GM12892 (cell line): ENCODE measurements around the gene AAGAB.
"Not testable (repeated sequence)": the region's sequence is repeated elsewhere in the genome, so short reads cannot be mapped to it uniquely, and the experiment has no call there.

Experiments used
- DNase-seq: peaks from one replicate; pipeline ENCODE4 v3.0.0; 2011; ENCODE audit not compliant: insufficient read length
- FAIRE-seq: peaks from 2 replicates; lab custom pipeline; 2011; peaks lifted over from hg19 to GRCh38; lab: Jason Lieb, UNC
- POLR2A ChIP-seq: IDR thresholded peaks from 2 replicates; pipeline ENCODE4 v1.6.1; 2011; ENCODE audit warnings: low read depth, low read length, control low read depth
- POLR2AphosphoS5 ChIP-seq: IDR thresholded peaks from 2 replicates; pipeline ENCODE4 v1.6.1; 2011; ENCODE audit warnings: low read depth, low read length, control low read depth
- TAF1 ChIP-seq: IDR thresholded peaks from 2 replicates; pipeline ENCODE4 v1.6.1; 2011; ENCODE audit warnings: low read depth, mild to moderate bottlenecking, control low read depth, low read length, borderline replicate concordance

AAGAB gene

GRCh38 chr15:67161412-67161811 lies 93.0 kb downstream of the AAGAB start:
- DNase-seq: no peak
- FAIRE-seq: no peak
- TF ChIP-seq POLR2AphosphoS5 (no peak), TAF1 (no peak), POLR2A (no peak)

DNA sequence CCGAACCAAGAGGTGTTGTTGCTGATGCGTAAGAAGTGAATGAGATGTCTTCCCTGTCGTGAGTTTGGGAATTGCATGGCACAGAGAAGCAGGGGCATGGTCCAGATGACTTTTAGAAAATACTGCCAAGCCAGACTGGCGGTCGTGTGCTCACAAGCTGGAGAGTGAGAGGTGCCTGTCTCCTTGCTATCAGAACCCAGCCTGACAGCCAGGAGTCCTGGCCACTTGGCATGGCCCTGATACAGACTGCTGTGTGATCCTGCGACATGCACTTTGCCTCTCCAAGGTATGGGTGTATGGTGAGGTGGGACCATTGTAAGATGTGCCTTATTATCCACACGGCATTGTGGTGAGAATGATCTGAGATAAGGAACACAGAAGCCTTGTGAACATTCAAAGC lies 96.1 kb downstream of the AAGAB start:
- TF ChIP-seq POLR2A (no peak), TAF1 (no peak), POLR2AphosphoS5 (no peak)
- DNase-seq: no peak
- no peak for FAIRE-seq

DNA sequence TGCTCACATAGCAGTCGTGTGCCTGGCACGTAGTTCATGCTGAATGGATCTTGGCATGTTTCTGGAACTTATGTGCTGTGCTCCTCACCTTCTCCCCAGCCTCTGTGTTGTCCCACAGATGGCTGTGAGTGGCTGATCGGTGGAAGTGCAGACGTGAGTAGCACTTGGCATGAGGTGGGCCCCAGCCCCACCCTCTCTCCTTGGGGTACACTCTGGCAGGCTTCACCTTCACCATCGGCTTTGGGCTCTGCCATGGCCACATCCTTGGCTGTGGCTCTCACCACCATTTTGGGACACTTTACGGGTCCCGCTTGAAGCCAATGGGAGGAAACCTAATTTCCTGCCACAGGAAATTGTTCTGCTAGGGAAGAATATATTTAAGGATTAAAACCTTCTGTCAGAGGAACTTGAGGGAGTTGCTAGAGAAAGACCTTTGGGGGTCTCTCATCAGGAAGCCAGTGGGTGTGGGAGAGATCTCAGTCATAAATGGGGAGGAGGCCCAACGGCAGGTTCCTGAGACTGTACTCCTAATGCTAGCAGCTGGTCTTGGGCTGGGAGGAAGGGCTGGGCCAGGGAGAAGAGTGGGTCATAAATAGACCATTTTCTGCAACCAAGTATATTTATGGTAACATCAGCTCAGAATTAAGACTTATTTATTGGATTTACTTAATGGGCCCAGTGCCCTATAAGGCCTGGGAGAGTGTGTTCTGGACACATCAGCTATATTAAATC lies 96.8 kb downstream of the AAGAB start:
- DNase-seq (no peak), FAIRE-seq (no peak)
- TF ChIP-seq TAF1 (no peak), POLR2A (no peak)

GRCh38 chr15:67156834-67157233 lies 97.6 kb downstream of the AAGAB start:
- DNase-seq: no peak
- no peak for FAIRE-seq
- TF ChIP-seq POLR2A: no peak
- no peak for TF ChIP-seq TAF1
- no peak for TF ChIP-seq POLR2AphosphoS5

DNA sequence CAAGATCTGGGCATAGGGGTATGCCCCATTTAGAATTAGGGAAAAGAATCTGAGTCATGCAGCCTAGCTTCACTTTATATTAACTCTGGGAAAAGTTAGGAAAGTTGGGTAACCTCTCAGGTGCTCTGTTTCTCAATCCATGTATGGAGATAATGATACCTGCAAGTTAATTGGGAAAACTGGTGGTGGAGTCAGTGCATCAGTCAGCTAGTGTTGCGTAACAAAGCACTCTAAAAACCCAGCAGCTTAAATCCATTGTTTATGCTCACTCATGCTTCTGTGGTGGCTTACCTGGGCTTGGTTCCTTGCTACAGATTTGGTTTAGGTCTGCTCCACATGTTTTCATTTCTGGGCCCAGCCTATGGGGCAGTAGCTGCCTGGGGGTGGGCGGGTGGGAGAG lies 98.0 kb downstream of the AAGAB start:
- TF ChIP-seq POLR2A (no peak), TAF1 (no peak), POLR2AphosphoS5 (no peak)
- DNase-seq: no peak
- FAIRE-seq: no peak

DNA sequence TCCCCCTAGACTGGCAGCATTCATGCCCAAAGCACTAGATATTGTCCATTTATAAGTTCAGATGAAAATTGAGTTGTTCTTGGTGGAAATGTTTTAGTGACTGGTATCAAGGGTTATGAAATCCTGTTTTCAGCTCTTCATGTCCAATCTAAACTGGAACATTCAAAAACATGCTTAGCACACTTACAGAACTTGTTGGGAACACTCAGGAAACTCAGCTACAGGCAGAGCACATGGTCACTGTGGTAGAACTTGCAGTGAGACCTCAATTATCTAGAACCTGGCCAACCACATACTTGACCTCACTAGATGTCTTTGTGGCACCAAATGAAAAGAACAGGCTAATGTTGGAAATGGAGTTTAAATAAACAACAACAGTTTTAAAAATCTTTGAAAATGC lies 100.2 kb downstream of the AAGAB start:
- FAIRE-seq (no peak), DNase-seq (no peak)
- TF ChIP-seq POLR2AphosphoS5 (no peak), POLR2A (no peak), TAF1 (no peak)

GRCh38 chr15:67153044-67153443 lies 101.4 kb downstream of the AAGAB start:
- FAIRE-seq: not testable (repeated sequence)

DNA sequence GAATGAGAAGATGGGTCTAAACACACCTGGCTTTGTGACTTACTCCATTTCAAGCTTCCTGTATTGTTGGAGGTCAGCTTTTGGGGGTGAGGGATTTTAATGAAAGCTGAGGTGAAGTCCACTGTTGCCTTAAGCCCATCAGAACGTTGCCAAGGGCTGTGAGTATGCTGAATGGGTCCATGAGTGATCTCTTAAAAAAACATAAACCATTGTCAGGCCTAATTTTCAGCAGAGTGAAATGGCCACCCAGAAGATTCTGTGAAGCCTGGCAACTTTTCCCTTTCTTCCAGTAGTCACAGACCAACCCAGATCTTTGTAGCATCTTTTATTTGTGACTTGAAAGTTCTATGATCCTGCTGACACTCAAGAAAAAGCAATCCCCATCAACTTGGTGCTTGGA lies 102.0 kb downstream of the AAGAB start:
- TF ChIP-seq TAF1 (no peak), POLR2AphosphoS5 (no peak), POLR2A (no peak)
- FAIRE-seq: no peak
- DNase-seq: no peak

More at GRCh38 chr15:67153044-67153443, 101.4 kb downstream of the AAGAB start:
- not testable (repeated sequence) for DNase-seq
